OCI-LY3 (cell line): Measurements from ENCODE around the gene IL3RA.

Source experiments
- CTCF ChIP-seq: fragments of 200-600, 300-600 bp; sonication (generic); IDR thresholded peaks from 2 replicates; pipeline ENCODE4 v1.5.1; 2014; ENCODE audit warnings: antibody characterized with exemption, low read length, low read depth
- EZH2phosphoT487 ChIP-seq: fragments of 200-600 bp; shearing (Covaris generic); IDR thresholded peaks from 2 replicates; pipeline ENCODE4 v1.6.1; 2018; ENCODE audit warnings: antibody characterized with exemption, mixed run types, low read depth

- no peak for TF ChIP-seq CTCF
- TF ChIP-seq EZH2phosphoT487: no peak
Measured at GRCh38 chrX:1355131-1356046, 18.8 kb downstream of the IL3RA start.
